HepG2 (cell line): ENCODE measurements around the gene C17orf75. TPM values are rescaled to one million over a fixed set of nuclear protein-coding genes. Genes with fewer than 3 reads are reported as not detected.

ENCODE experiments used
- ATAC-seq: fragments of 200-7000 bp; cut with Tn5 transposase; 3 replicates; pipeline ENCODE4 v1.9.1; 2020; ENCODE audit warnings: mild to moderate bottlenecking, moderate library complexity
- BruUV-seq: library from RNA; stranded (reverse); fragments of 400-500 nt; replicated peaks from 2 replicates; lab custom pipeline; 2021; lab: Mats Ljungman, UMichigan
- CTCF ChIA-PET: fragments of 300-600 bp; formaldehyde crosslinking; extraction: SDS; loops from one replicate; lab custom pipeline; 2021; ENCODE audit warnings: low total read pairs, inconsistent platforms, low intra/inter-chr PET ratio; lab: Yijun Ruan, JAX
- POLR2A ChIA-PET: fragments of 350-600 bp; sonication (Branson Sonifier 250); formaldehyde crosslinking; loops from one replicate; lab custom pipeline; 2020; ENCODE audit warnings: antibody characterized with exemption, inconsistent platforms; lab: Yijun Ruan, JAX
- DNase-seq: peaks from one replicate; pipeline ENCODE4 v3.0.0-alpha.2; 2015; ENCODE audit warnings: low spot score
- FAIRE-seq: peaks from 3 replicates; lab custom pipeline; 2011; peaks lifted over from hg19 to GRCh38; lab: Jason Lieb, UNC
- H2AFZ ChIP-seq: one replicate; pipeline ENCODE4 v1.6.1; 2011; ENCODE audit warnings: low read length, inconsistent platforms
- H3K27ac ChIP-seq: fragments of 300-600 bp; 3 replicates; pipeline ENCODE4 v1.8.0; 2011; ENCODE audit warnings: mixed run types, mild to moderate bottlenecking, mixed read lengths, low read length, inconsistent platforms; ENCODE audit not compliant: insufficient read depth; ENCODE audit errors: extremely low read length
- H3K27me3 ChIP-seq, 2 experiments: fragments of 200-600 bp in 1 of 2; 2 replicates in 1 of 2; 3 replicates in 1 of 2; pipeline versions ENCODE4 v1.6.0 to v1.8.0; 2011; ENCODE audit warnings: low read length in 2 of 2, mild to moderate bottlenecking in 2 of 2, moderate library complexity in 2 of 2, inconsistent platforms in 1 of 2; ENCODE audit not compliant: insufficient read depth in 2 of 2, control insufficient read depth in 1 of 2
- H3K36me3 ChIP-seq, 2 experiments: fragments of 200-600 bp in 1 of 2; replicated peaks in 1 of 2; 2 replicates in 1 of 2; 3 replicates in 1 of 2; pipeline versions ENCODE4 v1.5.1 to v1.8.0; 2011; ENCODE audit warnings: low read length in 2 of 2, inconsistent platforms in 1 of 2; ENCODE audit not compliant: insufficient read depth in 2 of 2, control insufficient read depth in 1 of 2
- H3K4me1 ChIP-seq: 2 replicates; pipeline ENCODE4 v1.5.1; 2012; ENCODE audit warnings: low read length, inconsistent platforms; ENCODE audit not compliant: insufficient read depth
- H3K4me2 ChIP-seq: 2 replicates; pipeline ENCODE4 v1.6.0; 2011; ENCODE audit warnings: low read depth, low read length, inconsistent platforms
- H3K4me3 ChIP-seq, 3 experiments: fragments of 200-600 bp in 1 of 3; sonication (generic), shearing (Covaris generic) in 1 of 3; replicated peaks in 1 of 3; 2 replicates each; pipeline ENCODE4 v1.5.1; 2011 to 2016; ENCODE audit warnings: low read length in 3 of 3, inconsistent platforms in 2 of 3, low read depth in 2 of 3, mild to moderate bottlenecking in 2 of 3, control low read depth in 1 of 3, mixed read lengths in 1 of 3; ENCODE audit not compliant: insufficient read depth in 1 of 3
- H3K79me2 ChIP-seq: one replicate; pipeline ENCODE4 v1.6.1; 2011; ENCODE audit warnings: low read length, inconsistent platforms; ENCODE audit not compliant: insufficient read depth
- H3K9ac ChIP-seq: 2 replicates; pipeline ENCODE4 v1.6.0; 2011; ENCODE audit warnings: mild to moderate bottlenecking, low read depth, low read length, inconsistent platforms; ENCODE audit not compliant: insufficient read depth
- H3K9me3 ChIP-seq: 2 replicates; pipeline ENCODE4 v1.5.1; 2012; ENCODE audit warnings: mild to moderate bottlenecking, low read length
- H4K20me1 ChIP-seq: 2 replicates; pipeline ENCODE4 v1.6.0; 2011; ENCODE audit warnings: inconsistent platforms, mild to moderate bottlenecking, low read length, moderate library complexity; ENCODE audit not compliant: insufficient read depth
- ATF7 ChIP-seq, 2 experiments: fragments of 450-650 bp in 1 of 2; sonication (generic) in 1 of 2; formaldehyde crosslinking in 1 of 2; IDR thresholded peaks; 2 replicates each; pipeline versions ENCODE4 v1.4.0 to v1.6.1; 2016 to 2020; ENCODE audit warnings: antibody characterized with exemption in 1 of 2, mild to moderate bottlenecking in 1 of 2, missing genetic modification reagents in 1 of 2
- FLYWCH1 ChIP-seq: sonication (generic); formaldehyde crosslinking; IDR thresholded peaks from 2 replicates; pipeline ENCODE4 v1.8.1; 2023; ENCODE audit warnings: mild to moderate bottlenecking, missing genetic modification reagents
- HNRNPL ChIP-seq: fragments of 200-400 bp; formaldehyde crosslinking; IDR thresholded peaks from 2 replicates; pipeline ENCODE4 v1.6.1; 2017; ENCODE audit warnings: mild to moderate bottlenecking, low read depth, low read length
- KLF6 ChIP-seq: IDR thresholded peaks from 2 replicates; pipeline ENCODE4 v1.8.0; 2016; ENCODE audit warnings: missing biosample characterization, missing genetic modification reagents
- MTA1 ChIP-seq: sonication (generic); formaldehyde crosslinking; IDR thresholded peaks from 2 replicates; pipeline ENCODE4 v1.4.0; 2020; ENCODE audit warnings: missing genetic modification reagents, mild to moderate bottlenecking, borderline replicate concordance
- MXD3 ChIP-seq: IDR thresholded peaks from 2 replicates; pipeline ENCODE4 v1.6.1; 2016; ENCODE audit warnings: mild to moderate bottlenecking, missing biosample characterization, missing genetic modification reagents
- SAP130 ChIP-seq: IDR thresholded peaks from 2 replicates; pipeline ENCODE4 v1.6.1; 2016; ENCODE audit warnings: low read depth
- SP5 ChIP-seq: IDR thresholded peaks from 2 replicates; pipeline ENCODE4 v1.6.1; 2016; ENCODE audit warnings: low read depth, borderline replicate concordance
- TOE1 ChIP-seq: sonication (generic); formaldehyde crosslinking; IDR thresholded peaks from 2 replicates; pipeline ENCODE4 v1.4.0; 2020; ENCODE audit warnings: mild to moderate bottlenecking, missing genetic modification reagents
- ZBTB33 ChIP-seq: sonication (generic); formaldehyde crosslinking; IDR thresholded peaks from 2 replicates; pipeline ENCODE4 v1.4.0; 2020; ENCODE audit warnings: missing genetic modification reagents
- ZFY ChIP-seq: sonication (generic); formaldehyde crosslinking; IDR thresholded peaks from 2 replicates; pipeline ENCODE4 v1.4.0; 2020; ENCODE audit warnings: missing genetic modification reagents
- ZNF121 ChIP-seq: sonication (generic); formaldehyde crosslinking; IDR thresholded peaks from 2 replicates; pipeline ENCODE4 v1.5.0; 2020; ENCODE audit warnings: mild to moderate bottlenecking, missing genetic modification reagents
- ZNF24 ChIP-seq: fragments of 450-650 bp; IDR thresholded peaks from 2 replicates; pipeline ENCODE4 v1.6.1; 2017; ENCODE audit warnings: antibody characterized with exemption, mild to moderate bottlenecking
- ZNF296 ChIP-seq: sonication (generic); formaldehyde crosslinking; conservative IDR thresholded peaks from 2 replicates; pipeline ENCODE4 v1.5.0; 2020; ENCODE audit warnings: mild to moderate bottlenecking, missing genetic modification reagents
- ZNF317 ChIP-seq: sonication (generic); formaldehyde crosslinking; IDR thresholded peaks from 2 replicates; pipeline ENCODE4 v1.5.0; 2020; ENCODE audit warnings: mild to moderate bottlenecking, missing genetic modification reagents
- ZSCAN9 ChIP-seq: IDR thresholded peaks from 2 replicates; pipeline ENCODE4 v1.6.1; 2016; ENCODE audit warnings: borderline replicate concordance
- WGBS: methylation state at CpG from one replicate; pipeline ENCODE4 v1.1.6; 2017; ENCODE audit warnings: low lambda C conversion rate; 5-methylcytosine and 5-hydroxymethylcytosine counted together
- in situ Hi-C: cut with HindIII; loops from 2 replicates; pipeline ENCODE4 v1.10.0; 2017; ENCODE audit warnings: low pct_unique_long_range_greater_than_20kb; ENCODE audit not compliant: extremely low pct_ligation_motif_present
- intact Hi-C: fragments of 100-400 bp; cut with micrococcal nuclease; formaldehyde crosslinking; loops from one replicate; pipeline ENCODE4 v1.10.0; 2022; ENCODE audit not compliant: unreplicated experiment
- polyA plus RNA-seq, 8 experiments: library from polyadenylated mRNA; depleted of rRNA in 3 of 8; stranded (reverse) in 7 of 8; unstranded in 1 of 8; fragments of >200 nt; fragmentation: Illumina TruSeq in 4 of 8; extraction: Trizol in 4 of 8; gene quantifications; 2 replicates each; pipeline versions ENCODE4 v1.2.1 to v1.2.3, GENCODE V29; 2011 to 2016; ENCODE audit warnings: low read depth in 4 of 8, missing spikeins in 1 of 8, mixed read lengths in 1 of 8; ENCODE audit not compliant: insufficient read depth in 1 of 8
- total RNA-seq, 5 experiments: library from RNA; depleted of rRNA; stranded (reverse); fragments of >200 nt; fragmentation: Illumina TruSeq; extraction: Trizol; gene quantifications; 2 replicates each; pipeline ENCODE4 v1.2.3, GENCODE V29; 2016; ENCODE audit warnings: low read depth in 1 of 5

Gene C17orf75
- total and polyA plus RNA-seq, 2 of the 13 experiments (the other 11 are each of a cell fraction or from before 2014, with no cell fraction given) = 16.2 to 33.0 TPM

- TF ChIP-seq ZBTB33 (CRISPR knock-in tag) = no peak
- TF ChIP-seq SP5 (CRISPR knock-in tag) = 0 out of 2 replicates have a peak, but pooled peaks have one; percentile 20
- 0 out of 2 replicates have a peak, but pooled peaks have one; percentile 23 for TF ChIP-seq MTA1 (CRISPR knock-in tag)
- TF ChIP-seq KLF6 (CRISPR knock-in tag) = no peak
- no peak for TF ChIP-seq MXD3
- TF ChIP-seq TOE1 (CRISPR knock-in tag) = no peak
Observed at GRCh38 chr17:32279891-32280716, 61.9 kb downstream of the C17orf75 start (continued).

GRCh38 chr17:32278815-32279214 is 63.2 kb downstream of the C17orf75 start:
- no TSS peak for BruUV-seq
- ATAC-seq = no peak
- CTCF ChIA-PET = no interaction called here

More at GRCh38 chr17:32278815-32279214, 63.2 kb downstream of the C17orf75 start:
- Histone ChIP-seq H2AFZ (no peak overlapping the region), H3K4me1 (peaks cover 17% of the 10 kb centered on the region), H3K36me3 (no peaks in the 10 kb centered on the region), H3K9me3 (no peaks in the 10 kb centered on the region), H3K27me3 (peaks cover 0 to 15% of the 10 kb centered on the region in 2 experiments; a peak in 2 of 5 replicates), H3K9ac (no peak overlapping the region)
- no peak for FAIRE-seq
- no peak for TF ChIP-seq HNRNPL
- TF ChIP-seq ATF7 (IDR thresholded peaks at IDR 0.05) = no peak
- no peak for TF ChIP-seq ATF7 (CRISPR knock-in tag; IDR thresholded peaks at IDR 0.05)
- TF ChIP-seq ZNF121 (CRISPR knock-in tag) = no peak
- TF ChIP-seq ZSCAN9 (CRISPR knock-in tag) = no peak
- TF ChIP-seq ZNF24 = no peak
- TF ChIP-seq FLYWCH1 = no peak
- TF ChIP-seq ZNF317 (CRISPR knock-in tag) = no peak
- no peak for TF ChIP-seq ZFY (CRISPR knock-in tag)
- no peak for TF ChIP-seq ZNF296 (CRISPR knock-in tag)
- no peak for TF ChIP-seq SAP130 (CRISPR knock-in tag)
- TF ChIP-seq, all 625 proteins: peak for 0
- Histone ChIP-seq H4K20me1 (no peaks in the 10 kb centered on the region), H3K4me3 (no peak overlapping the region), H3K79me2 (no peaks in the 10 kb centered on the region), H3K27ac (no peak overlapping the region), H3K4me2 (no peak overlapping the region)
- WGBS = 21% methylated on average over 2 of the region's 2 CpGs
- in situ Hi-C loops = no loop called here
- POLR2A ChIA-PET = no interaction called here
- no peak for DNase-seq
- intact Hi-C loops = no loop called here
